ENCODE results near the gene AACS. TPM values are rescaled to one million over a fixed set of nuclear protein-coding genes. Genes with fewer than 3 reads are reported as not detected.

AACS gene
- total and polyA plus RNA-seq, 2 of the 4 experiments (the other 2 are of a cell fraction), result 22.0 to 24.9 TPM

GRCh38 chr12:125068391-125068790, 3.2 kb downstream of the AACS start:
- Histone ChIP-seq H3K4me3 (ENCODE audit: insufficient read depth, low read depth, low read length) (no peak overlapping the region), H2BK15ac (ENCODE audit: low read depth, low read length) (no peak overlapping the region), H2AK5ac (ENCODE audit: low read depth, low read length) (no peak overlapping the region), H3K9me1 (ENCODE audit: insufficient read depth, low read length) (peaks cover 4% of the 10 kb centered on the region; the same call in 1 of the 2 replicates), H2AK9ac (replicated peaks; ENCODE audit: low read depth, low read length, poor library complexity) (no peak overlapping the region), H2BK20ac (ENCODE audit: low read depth, low read length) (no peak overlapping the region), H2BK120ac (ENCODE audit: low read depth, low read length) (no peak overlapping the region), H3K9me3 (ENCODE audit: control insufficient read depth, insufficient read depth, low read length) (no peaks in the 10 kb centered on the region), H3K4me1 (ENCODE audit: control insufficient read depth, insufficient read depth, low read length) (peaks cover 3% of the 10 kb centered on the region), H3K27ac (ENCODE audit: insufficient read depth, low read length) (no peak overlapping the region), H2BK5ac (ENCODE audit: low read depth, low read length, poor library complexity, severe bottlenecking) (no peak overlapping the region), H4K8ac (ENCODE audit: low read depth in 2 of 2, low read length in 2 of 2) (no peak overlapping the region), H3K23ac (ENCODE audit: low read depth, low read length) (no peak overlapping the region), H3K36me3 (ENCODE audit: control insufficient read depth, insufficient read depth, low read length) (peaks cover 10% of the 10 kb centered on the region; the same call in 1 of the 2 replicates), H3K4ac (ENCODE audit: low read depth, low read length) (no peak overlapping the region), H3K14ac (replicated peaks; ENCODE audit: low read depth, low read length) (no peak overlapping the region), H3K4me2 (ENCODE audit: low read depth, low read length) (no peak overlapping the region), H2AFZ (replicated peaks; ENCODE audit: low read length, poor library complexity) (no peak overlapping the region), H4K20me1 (ENCODE audit: insufficient read depth, low read length) (0 out of 2 replicates have a peak, but pooled peaks cover 5% of the 10 kb centered on the region), H3K56ac (ENCODE audit: extremely low read depth, insufficient read depth, low read length) (no peak overlapping the region), H4K5ac (ENCODE audit: low read depth, low read length) (no peak overlapping the region), H3K27me3 (ENCODE audit: control insufficient read depth, insufficient read depth, low read length) (no peaks in the 10 kb centered on the region), H3K9ac (ENCODE audit: low read depth, low read length) (no peak overlapping the region), H4K91ac (ENCODE audit: insufficient read depth, low read depth, low read length) (no peak overlapping the region), H3K18ac (ENCODE audit: low read depth, low read length) (no peak overlapping the region), H3K79me1 (ENCODE audit: low read depth in 1 of 2, low read length in 2 of 2) (peaks cover 6 to 46% of the 10 kb centered on the region in 2 experiments; a peak in 3 of 4 replicates)
- intact Hi-C loops (cut with micrococcal nuclease), result loop anchor here (5.0 kb wide), 1 partner anchor 76 kb away; the partner anchor contains the start of gene BRI3BP
- ATAC-seq (ENCODE audit: low read depth), result no peak
- in situ Hi-C loops (cut with MboI; ENCODE audit: low sequenced_read_pairs), result no loop called here
- no CpG with 5 or more reads among the region's 6 CpGs for WGBS, 2 experiments (ENCODE audit: extremely low coverage in 2 of 2, insufficient read length in 1 of 2)
- dilution Hi-C loops (cut with HindIII; ENCODE audit: low sequenced_read_pairs, unreplicated experiment), result no loop called here
- BruUV-seq (replicated peaks), result no TSS peak
- CTCF ChIA-PET, result interaction anchor here (0.6 kb wide), 1 partner anchor 74 kb away, joined by 3 read pairs; no protein-coding TSS in a partner anchor
- DNase-seq, result no peak
- TF ChIP-seq MXI1 (IDR thresholded peaks at IDR 0.05; ENCODE audit: borderline replicate concordance, low read depth, low read length), result no peak
- no peak for TF ChIP-seq RAD21 (IDR thresholded peaks at IDR 0.05; ENCODE audit: low read length)
- POLR2A ChIA-PET (ENCODE audit: unreplicated experiment), result no interaction called here
